GM12878 (cell line): ENCODE data around the gene RPL18. TPM values are rescaled to one million over a fixed set of nuclear protein-coding genes. Genes with fewer than 3 reads are reported as not detected.

Source experiments
- ATAC-seq: fragments of 200-7000 bp; cut with Tn5 transposase; 3 replicates; pipeline ENCODE4 v1.9.1; 2020; ENCODE audit warnings: mild to moderate bottlenecking, moderate library complexity
- BruUV-seq: library from RNA; stranded (reverse); fragments of 400-500 nt; replicated peaks from 2 replicates; lab custom pipeline; 2021; lab: Mats Ljungman, UMichigan
- CTCF ChIA-PET: fragments of 300-600 bp; sonication (Branson Sonifier 250); formaldehyde crosslinking; extraction: SDS; loops from one replicate; lab custom pipeline; 2021; ENCODE audit warnings: inconsistent platforms; lab: Yijun Ruan, JAX
- POLR2A ChIA-PET: fragments of 350-600 bp; formaldehyde crosslinking; extraction: SDS; loops from one replicate; lab custom pipeline; 2021; ENCODE audit warnings: inconsistent platforms; lab: Charles Lee
- RAD21 ChIA-PET: fragments of 300-600 bp; sonication (Branson Sonifier 250); formaldehyde crosslinking; loops from one replicate; lab custom pipeline; 2023; ENCODE audit warnings: antibody characterized with exemption; ENCODE audit not compliant: unreplicated experiment; lab: Charles Lee
- SMC1A ChIA-PET: fragments of 300-600 bp; sonication (Branson Sonifier 250); formaldehyde crosslinking; loops from one replicate; lab custom pipeline; 2023; ENCODE audit not compliant: unreplicated experiment, uncharacterized antibody; lab: Charles Lee
- DNase-seq: peaks from one replicate; pipeline ENCODE4 v3.0.0-alpha.2; 2011; ENCODE audit warnings: low read depth, low spot score
- FAIRE-seq: peaks from 3 replicates; lab custom pipeline; 2011; peaks lifted over from hg19 to GRCh38; lab: Jason Lieb, UNC
- H2AFZ ChIP-seq: 2 replicates; pipeline ENCODE4 v1.6.0; 2011; ENCODE audit warnings: low read depth, low read length, control low read depth; ENCODE audit not compliant: control insufficient read depth
- H3K27ac ChIP-seq: 2 replicates; pipeline ENCODE4 v1.5.1; 2011; ENCODE audit warnings: control low read depth; ENCODE audit not compliant: control insufficient read depth, insufficient read depth
- H3K27me3 ChIP-seq, 2 experiments: replicated peaks in 1 of 2; 2 replicates each; pipeline versions ENCODE4 v1.6.0 to v1.6.1; 2011; ENCODE audit warnings: low read length in 1 of 2; ENCODE audit not compliant: control insufficient read depth in 2 of 2, insufficient read depth in 2 of 2
- H3K36me3 ChIP-seq, 2 experiments: 2 replicates each; pipeline ENCODE4 v1.5.1; 2011; ENCODE audit warnings: low read length in 1 of 2; ENCODE audit not compliant: control insufficient read depth in 2 of 2, insufficient read depth in 2 of 2
- H3K4me1 ChIP-seq: 2 replicates; pipeline ENCODE4 v1.6.1; 2011; ENCODE audit warnings: mild to moderate bottlenecking, low read length, moderate library complexity, mixed read lengths; ENCODE audit not compliant: control insufficient read depth, insufficient read depth
- H3K4me2 ChIP-seq: 2 replicates; pipeline ENCODE4 v1.6.0; 2011; ENCODE audit warnings: control low read depth; ENCODE audit not compliant: control insufficient read depth, insufficient read depth
- H3K4me3 ChIP-seq: fragments of 200-600 bp; sonication (generic); 2 replicates; pipeline ENCODE4 v1.5.1; 2016
- H3K79me2 ChIP-seq: 2 replicates; pipeline ENCODE4 v1.6.0; 2011; ENCODE audit warnings: low read length; ENCODE audit not compliant: control insufficient read depth, insufficient read depth
- H3K9ac ChIP-seq: 2 replicates; pipeline ENCODE4 v1.8.0; 2011; ENCODE audit warnings: low read length, control low read depth, mixed read lengths; ENCODE audit not compliant: control insufficient read depth, insufficient read depth
- H3K9me3 ChIP-seq: replicated peaks from 3 replicates; pipeline ENCODE4 v1.5.1; 2011; ENCODE audit warnings: mild to moderate bottlenecking, low read length; ENCODE audit not compliant: control insufficient read depth, insufficient read depth
- H4K20me1 ChIP-seq: 2 replicates; pipeline ENCODE4 v1.6.0; 2011; ENCODE audit not compliant: control insufficient read depth, insufficient read depth
- CHD2 ChIP-seq: IDR thresholded peaks from 2 replicates; pipeline ENCODE4 v1.6.1; 2011; ENCODE audit warnings: low read depth, low read length, improper control_type of control experiment, borderline replicate concordance
- CHD4 ChIP-seq: fragments of 200-600 bp; sonication (generic); IDR thresholded peaks from 2 replicates; pipeline ENCODE4 v1.6.1; 2016; ENCODE audit warnings: mild to moderate bottlenecking
- CREB1 ChIP-seq: IDR thresholded peaks from 2 replicates; pipeline ENCODE4 v1.6.1; 2012; ENCODE audit warnings: low read depth, mild to moderate bottlenecking, inconsistent platforms
- CREM ChIP-seq: IDR thresholded peaks from 2 replicates; pipeline ENCODE4 v1.6.1; 2014; ENCODE audit warnings: antibody characterized with exemption, low read depth
- ESRRA ChIP-seq: IDR thresholded peaks from 2 replicates; pipeline ENCODE4 v1.6.1; 2012; ENCODE audit warnings: mild to moderate bottlenecking, low read length, improper control_type of control experiment
- IKZF2 ChIP-seq, 2 experiments: fragments of 450-650 bp; IDR thresholded peaks; 2 replicates each; pipeline ENCODE4 v1.6.1; 2017; ENCODE audit warnings: mild to moderate bottlenecking in 2 of 2, moderate library complexity in 2 of 2
- MEF2B ChIP-seq: fragments of 450-650 bp; IDR thresholded peaks from 2 replicates; pipeline ENCODE4 v1.6.1; 2018; ENCODE audit warnings: mild to moderate bottlenecking, moderate library complexity; ENCODE audit not compliant: partially characterized antibody, poor library complexity, severe bottlenecking
- RFX5 ChIP-seq: IDR thresholded peaks from 2 replicates; pipeline ENCODE4 v1.6.1; 2011; ENCODE audit warnings: low read depth, low read length, improper control_type of control experiment
- RUNX3 ChIP-seq: IDR thresholded peaks from 2 replicates; pipeline ENCODE4 v1.6.1; 2012; ENCODE audit warnings: low read length, inconsistent platforms
- YBX1 ChIP-seq: fragments of 450-650 bp; IDR thresholded peaks from 2 replicates; pipeline ENCODE4 v1.6.1; 2016; ENCODE audit warnings: antibody characterized with exemption
- WGBS: methylation state at CpG from one replicate; pipeline ENCODE4 v1.1.6; 2016; ENCODE audit warnings: low lambda C conversion rate; ENCODE audit not compliant: insufficient replicate concordance, insufficient coverage; ENCODE audit errors: missing lambda C conversion rate; 5-methylcytosine and 5-hydroxymethylcytosine counted together
- in situ Hi-C: fragments of 300-500 bp; cut with MboI; formaldehyde crosslinking; loops from 9 replicates; pipeline ENCODE4 v1.14.3; 2018; ENCODE audit warnings: mixed read lengths
- intact Hi-C: fragments of 100-400 bp; cut with micrococcal nuclease; formaldehyde crosslinking; loops from one replicate; pipeline ENCODE4 v1.14.2; 2022; ENCODE audit not compliant: unreplicated experiment
- polyA plus RNA-seq, 11 experiments: library from polyadenylated mRNA; depleted of rRNA in 4 of 11; unstranded in 6 of 11; stranded (reverse) in 5 of 11; fragments of >200 nt; fragmentation: Nextera tagmentation in 4 of 11; fragmentation: Illumina TruSeq in 1 of 11; extraction: Ambion mirVana in 4 of 11; extraction: Trizol in 1 of 11; gene quantifications; 1 replicate in 1 of 11; 2 replicates in 10 of 11; pipeline versions ENCODE4 v1.2.1 to v1.2.3, GENCODE V29; 2011 to 2016; ENCODE audit warnings: inconsistent platforms in 2 of 11, missing spikeins in 2 of 11, low read depth in 1 of 11
- total RNA-seq, 4 experiments: library from RNA; depleted of rRNA in 3 of 4; stranded (reverse); fragments of >200 nt in 3 of 4; fragmentation: Illumina TruSeq in 1 of 4; extraction: Trizol in 1 of 4; gene quantifications; 2 replicates each; pipeline versions ENCODE4 v1.2.1 to v1.2.3, GENCODE V29; 2013 to 2021
- TF ChIP-seq, protein P1 (sequence below): IDR thresholded peaks from 2 replicates; pipeline ENCODE4 v1.6.1; 2012; ENCODE audit warnings: low read depth, low read length, improper control_type of control experiment
- TF ChIP-seq, protein P2 (sequence below): fragments of 450-650 bp; IDR thresholded peaks from 2 replicates; pipeline ENCODE4 v1.6.1; 2017; ENCODE audit warnings: low read depth, mild to moderate bottlenecking, moderate library complexity

Gene RPL18
- total and polyA plus RNA-seq, 10 of the 15 experiments (the other 5 are each of a cell fraction or from before 2014, with no cell fraction given), result 393 to 4,267 (median 2,019) TPM

DNA sequence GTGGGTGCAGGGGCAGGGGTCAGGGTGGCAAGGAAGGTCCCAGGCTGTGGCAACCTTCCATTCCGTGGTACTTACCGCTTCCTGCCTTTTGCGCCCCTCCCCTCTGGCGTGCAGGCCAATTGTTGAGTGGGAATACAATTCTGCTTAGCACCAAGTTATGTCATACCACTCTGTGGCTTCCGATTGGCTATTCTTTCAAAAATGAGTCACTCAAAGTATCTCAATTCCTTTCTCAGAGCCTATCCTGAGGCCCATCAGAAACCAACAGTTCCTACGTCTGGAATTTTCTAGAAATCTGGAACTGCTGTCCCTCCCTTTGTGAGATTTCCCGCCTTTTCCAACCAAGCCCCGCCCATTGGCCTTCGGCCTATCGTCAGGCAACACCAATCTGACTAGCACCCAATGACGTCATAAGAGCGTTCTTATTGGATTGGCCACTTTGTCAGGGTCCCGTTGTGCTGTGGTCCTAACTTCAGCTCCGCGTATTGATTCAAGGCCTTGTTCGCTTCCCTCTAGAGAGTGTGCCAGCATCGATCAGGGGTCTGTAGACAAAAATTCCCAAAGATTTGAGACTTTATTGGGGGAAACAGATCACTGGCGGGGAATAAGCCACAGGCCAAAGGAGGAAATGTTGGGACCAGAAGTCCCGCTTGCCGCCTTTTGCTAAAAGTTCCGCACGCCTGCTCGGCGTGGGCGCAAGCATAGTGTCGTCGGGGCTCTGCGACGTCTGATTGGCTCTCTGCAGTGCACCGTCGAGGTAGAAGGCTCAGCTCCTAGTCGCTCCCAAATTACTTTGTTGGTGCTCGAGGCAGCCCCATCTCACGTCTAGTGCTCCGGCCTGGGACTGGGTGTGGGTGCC is 42.1 kb upstream of the RPL18 start (continued):
- TF ChIP-seq, protein P1, sequence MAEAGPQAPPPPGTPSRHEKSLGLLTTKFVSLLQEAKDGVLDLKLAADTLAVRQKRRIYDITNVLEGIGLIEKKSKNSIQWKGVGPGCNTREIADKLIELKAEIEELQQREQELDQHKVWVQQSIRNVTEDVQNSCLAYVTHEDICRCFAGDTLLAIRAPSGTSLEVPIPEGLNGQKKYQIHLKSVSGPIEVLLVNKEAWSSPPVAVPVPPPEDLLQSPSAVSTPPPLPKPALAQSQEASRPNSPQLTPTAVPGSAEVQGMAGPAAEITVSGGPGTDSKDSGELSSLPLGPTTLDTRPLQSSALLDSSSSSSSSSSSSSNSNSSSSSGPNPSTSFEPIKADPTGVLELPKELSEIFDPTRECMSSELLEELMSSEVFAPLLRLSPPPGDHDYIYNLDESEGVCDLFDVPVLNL, result peak; percentile 62
- TF ChIP-seq CHD4 (no peak), IKZF2 (IDR thresholded peaks at IDR 0.05) (peak; percentile 54 to 56; a peak in 3 of 4 replicates), RUNX3 (peak; percentile 49)
- TF ChIP-seq, protein P2, sequence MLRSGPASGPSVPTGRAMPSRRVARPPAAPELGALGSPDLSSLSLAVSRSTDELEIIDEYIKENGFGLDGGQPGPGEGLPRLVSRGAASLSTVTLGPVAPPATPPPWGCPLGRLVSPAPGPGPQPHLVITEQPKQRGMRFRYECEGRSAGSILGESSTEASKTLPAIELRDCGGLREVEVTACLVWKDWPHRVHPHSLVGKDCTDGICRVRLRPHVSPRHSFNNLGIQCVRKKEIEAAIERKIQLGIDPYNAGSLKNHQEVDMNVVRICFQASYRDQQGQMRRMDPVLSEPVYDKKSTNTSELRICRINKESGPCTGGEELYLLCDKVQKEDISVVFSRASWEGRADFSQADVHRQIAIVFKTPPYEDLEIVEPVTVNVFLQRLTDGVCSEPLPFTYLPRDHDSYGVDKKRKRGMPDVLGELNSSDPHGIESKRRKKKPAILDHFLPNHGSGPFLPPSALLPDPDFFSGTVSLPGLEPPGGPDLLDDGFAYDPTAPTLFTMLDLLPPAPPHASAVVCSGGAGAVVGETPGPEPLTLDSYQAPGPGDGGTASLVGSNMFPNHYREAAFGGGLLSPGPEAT, result 0 out of 2 replicates have a peak, but pooled peaks have one; percentile 29

DNA sequence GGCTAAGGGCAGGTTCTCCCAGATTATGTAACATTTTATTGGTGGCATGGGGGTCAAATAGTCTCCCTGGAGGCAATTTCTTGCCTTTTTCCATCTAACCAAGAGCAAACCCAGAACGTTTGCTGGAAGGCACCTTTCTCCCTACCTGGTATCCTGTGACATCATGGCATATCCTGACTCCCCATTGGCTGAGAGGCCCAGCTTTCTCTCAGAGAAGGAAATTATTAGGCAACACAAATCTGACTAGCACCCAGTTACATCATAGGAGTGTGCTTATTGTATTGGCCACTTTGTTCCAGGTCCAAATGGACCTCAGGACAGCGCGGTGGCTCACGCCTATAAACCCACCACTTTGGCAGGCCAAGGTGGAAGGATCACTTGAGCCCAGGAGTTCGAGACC is 40.8 kb upstream of the RPL18 start:
- BruUV-seq, result no TSS peak
- no peak overlapping the region for H3K9ac ChIP-seq
- SMC1A ChIA-PET, result no interaction called here
- no peaks in the 10 kb centered on the region for H3K27me3 ChIP-seq
- H2AFZ ChIP-seq, result no peak overlapping the region
- TF ChIP-seq YBX1 (no peak), MEF2B (no peak), ESRRA (no peak), RFX5 (peak; percentile 94), CREM (peak; percentile 68), CHD2 (no peak), CREB1 (peak; percentile 89)
- TF ChIP-seq, all 136 proteins: peak for 3
- ATAC-seq (peak; percentile 45), FAIRE-seq (peak; percentile 57), DNase-seq (no peak)
- intact Hi-C loops, result loop anchor here (5.0 kb wide), 1 partner anchor 123 kb away; no protein-coding TSS in a partner anchor
- ChIA-PET POLR2A (interaction anchor here (0.6 to 0.9 kb wide), 2 partner anchors 11 to 15 kb away, joined by 3 to 6 read pairs; no protein-coding TSS in a partner anchor), RAD21 (no interaction called here), CTCF (interaction anchor here (0.6 kb wide), 1 partner anchor 18 kb away, joined by 4 read pairs; no protein-coding TSS in a partner anchor)
- Histone ChIP-seq H3K79me2 (no peaks in the 10 kb centered on the region), H3K4me3 (no peak overlapping the region), H4K20me1 (no peaks in the 10 kb centered on the region), H3K4me2 (no peak overlapping the region), H3K36me3 (no peaks in the 10 kb centered on the region), H3K4me1 (peaks cover 9% of the 10 kb centered on the region), H3K9me3 (no peaks in the 10 kb centered on the region; the same call in 2 of the 3 replicates), H3K27ac (no peak overlapping the region)
- in situ Hi-C loops, result no loop called here
- WGBS, result 51% methylated on average over 5 of the region's 5 CpGs
